Endothelial cell of umbilical vein (primary cell): ENCODE results near the gene TPM3. TPM values are rescaled to one million over a fixed set of nuclear protein-coding genes. Genes with fewer than 3 reads are reported as not detected.

Experiments used
- BruUV-seq: library from RNA; stranded (reverse); fragments of 400-500 nt; replicated peaks from 2 replicates; lab custom pipeline; 2021; lab: Mats Ljungman, UMichigan
- CTCF ChIA-PET: fragments of 300-600, 350-600 bp; sonication (Branson Sonifier 250); formaldehyde crosslinking; loops from one replicate; lab custom pipeline; 2021; ENCODE audit warnings: antibody characterized with exemption, inconsistent platforms; lab: Charles Lee
- POLR2A ChIA-PET: fragments of 300-600, 350-600 bp; sonication (Branson Sonifier 250); formaldehyde crosslinking; loops from one replicate; lab custom pipeline; 2021; ENCODE audit warnings: antibody characterized with exemption, inconsistent platforms; lab: Charles Lee
- DNase-seq: peaks from one replicate; pipeline ENCODE4 v3.0.0-alpha.2; 2011; ENCODE audit warnings: low read depth, low spot score
- FAIRE-seq: peaks from 2 replicates; lab custom pipeline; 2011; peaks lifted over from hg19 to GRCh38; lab: Jason Lieb, UNC
- H2AFZ ChIP-seq: 2 replicates; pipeline ENCODE4 v1.6.0; 2012; ENCODE audit warnings: low read depth, low read length, control low read depth, inconsistent platforms
- H3K27ac ChIP-seq: 2 replicates; pipeline ENCODE4 v1.5.1; 2011; ENCODE audit warnings: low read depth, mild to moderate bottlenecking, control low read depth, low read length, moderate library complexity; ENCODE audit not compliant: insufficient read depth
- H3K27me3 ChIP-seq, 2 experiments: 2 replicates each; pipeline versions ENCODE4 v1.6.0 to v1.6.1; 2011; ENCODE audit warnings: low read length in 2 of 2, mixed read lengths in 1 of 2; ENCODE audit not compliant: control insufficient read depth in 2 of 2, insufficient read depth in 2 of 2
- H3K36me3 ChIP-seq, 2 experiments: 2 replicates in 1 of 2; 3 replicates in 1 of 2; pipeline ENCODE4 v1.5.1; 2011; ENCODE audit warnings: low read length in 2 of 2, mild to moderate bottlenecking in 1 of 2, moderate library complexity in 1 of 2; ENCODE audit not compliant: control insufficient read depth in 2 of 2, insufficient read depth in 2 of 2; ENCODE audit errors: extremely low read depth in 1 of 2
- H3K4me1 ChIP-seq: 3 replicates; pipeline ENCODE4 v1.5.1; 2011; ENCODE audit warnings: mild to moderate bottlenecking, low read length; ENCODE audit not compliant: control insufficient read depth, insufficient read depth; ENCODE audit errors: extremely low read depth
- H3K4me2 ChIP-seq: 2 replicates; pipeline ENCODE4 v1.6.1; 2011; ENCODE audit warnings: low read length, control low read depth, mixed read lengths; ENCODE audit not compliant: insufficient read depth
- H3K4me3 ChIP-seq, 3 experiments: fragments of 200-600 bp in 1 of 3; sonication (generic), shearing (Covaris generic) in 1 of 3; replicated peaks in 1 of 3; 2 replicates each; pipeline ENCODE4 v1.5.1; 2011 to 2016; ENCODE audit warnings: control low read depth in 3 of 3, low read length in 3 of 3, mild to moderate bottlenecking in 2 of 3, inconsistent platforms in 1 of 3, low read depth in 1 of 3, moderate library complexity in 1 of 3; ENCODE audit not compliant: insufficient read depth in 1 of 3
- H3K79me2 ChIP-seq: 2 replicates; pipeline ENCODE4 v1.6.0; 2012; ENCODE audit warnings: low read length, inconsistent platforms; ENCODE audit not compliant: control insufficient read depth, insufficient read depth
- H3K9ac ChIP-seq: replicated peaks from 2 replicates; pipeline ENCODE3; 2011; ENCODE audit warnings: low read length, control low read depth; ENCODE audit not compliant: insufficient read depth; ENCODE audit errors: extremely low read depth
- H3K9me1 ChIP-seq: replicated peaks from 3 replicates; pipeline ENCODE4 v1.6.0; 2011; ENCODE audit warnings: mild to moderate bottlenecking, low read length; ENCODE audit not compliant: control insufficient read depth, insufficient read depth; ENCODE audit errors: extremely low read depth
- H3K9me3 ChIP-seq: replicated peaks from 2 replicates; pipeline ENCODE4 v1.5.1; 2012; ENCODE audit warnings: low read length, inconsistent platforms; ENCODE audit not compliant: control insufficient read depth, insufficient read depth
- H4K20me1 ChIP-seq: replicated peaks from 2 replicates; pipeline ENCODE3; 2011; ENCODE audit warnings: mild to moderate bottlenecking, low read length; ENCODE audit not compliant: control insufficient read depth, insufficient read depth; ENCODE audit errors: extremely low read depth
- EZH2 ChIP-seq: IDR thresholded peaks from 2 replicates; pipeline ENCODE4 v1.6.1; 2012; ENCODE audit warnings: borderline replicate concordance, low read depth, mild to moderate bottlenecking, moderate library complexity, low read length, inconsistent platforms; ENCODE audit not compliant: severe bottlenecking
- FOS ChIP-seq: IDR thresholded peaks from 2 replicates; pipeline ENCODE4 v1.6.1; 2011; ENCODE audit warnings: mild to moderate bottlenecking, low read length, moderate library complexity, borderline replicate concordance; ENCODE audit not compliant: insufficient read depth
- GATA2 ChIP-seq: IDR thresholded peaks from 2 replicates; pipeline ENCODE4 v1.7.0; 2011; ENCODE audit warnings: low read depth, mild to moderate bottlenecking, moderate library complexity, mixed read lengths, low read length; ENCODE audit not compliant: insufficient read length, insufficient read depth
- JUN ChIP-seq: IDR thresholded peaks from 2 replicates; pipeline ENCODE4 v1.6.1; 2011; ENCODE audit warnings: borderline replicate concordance, low read depth; ENCODE audit not compliant: insufficient read length, insufficient read depth
- MYC ChIP-seq: IDR thresholded peaks from one replicate; pipeline ENCODE4 v1.6.1; 2011; ENCODE audit warnings: mild to moderate bottlenecking, low read depth, low read length
- POLR2A ChIP-seq: IDR thresholded peaks from 2 replicates; pipeline ENCODE4 v1.6.1; 2012; ENCODE audit warnings: low read depth, mild to moderate bottlenecking, control low read depth, low read length
- POLR2AphosphoS5 ChIP-seq: IDR thresholded peaks from 2 replicates; pipeline ENCODE4 v1.6.1; 2012; ENCODE audit warnings: low read depth, mild to moderate bottlenecking, control low read depth, low read length, moderate library complexity; ENCODE audit not compliant: insufficient read depth
- dilution Hi-C: fragments of 300-500 bp; cut with MboI; formaldehyde crosslinking; loops from one replicate; pipeline ENCODE4 v1.15.0; 2019; ENCODE audit warnings: low sequenced_read_pairs; ENCODE audit not compliant: extremely low pct_ligation_motif_present
- intact Hi-C: fragments of 100-400 bp; cut with micrococcal nuclease; formaldehyde crosslinking; loops from one replicate; pipeline ENCODE4 v1.10.0; 2022
- polyA plus RNA-seq, 4 experiments: library from polyadenylated mRNA; depleted of rRNA in 3 of 4; stranded (reverse) in 3 of 4; unstranded in 1 of 4; fragments of >200 nt; gene quantifications; 2 replicates each; pipeline versions ENCODE4 v1.2.1 to v1.2.3, GENCODE V29; 2011 to 2012; ENCODE audit warnings: missing spikeins in 1 of 4
- total RNA-seq: library from RNA; stranded (reverse); gene quantifications from 2 replicates; pipeline ENCODE4 v1.2.3, GENCODE V29; 2021
- TF ChIP-seq, protein P1 (sequence below), 2 donors: IDR thresholded peaks; 1 replicate in 1 of 2; 2 replicates in 1 of 2; pipeline ENCODE4 v1.5.1; 2011; ENCODE audit warnings: low read length in 2 of 2, mild to moderate bottlenecking in 2 of 2, moderate library complexity in 2 of 2, control low read depth in 1 of 2, inconsistent platforms in 1 of 2, low read depth in 1 of 2; ENCODE audit not compliant: insufficient read depth in 1 of 2; ENCODE audit errors: extremely low read depth in 1 of 2
- TF ChIP-seq, protein P2 (sequence below): IDR thresholded peaks from 2 replicates; pipeline ENCODE4 v1.6.1; 2011; ENCODE audit not compliant: insufficient read depth, insufficient read length

TPM3 gene
- total and polyA plus RNA-seq, 2 donors (not counting 3 experiments of a cell fraction or from before 2014, with no cell fraction given), result 395 to 927 TPM

DNA sequence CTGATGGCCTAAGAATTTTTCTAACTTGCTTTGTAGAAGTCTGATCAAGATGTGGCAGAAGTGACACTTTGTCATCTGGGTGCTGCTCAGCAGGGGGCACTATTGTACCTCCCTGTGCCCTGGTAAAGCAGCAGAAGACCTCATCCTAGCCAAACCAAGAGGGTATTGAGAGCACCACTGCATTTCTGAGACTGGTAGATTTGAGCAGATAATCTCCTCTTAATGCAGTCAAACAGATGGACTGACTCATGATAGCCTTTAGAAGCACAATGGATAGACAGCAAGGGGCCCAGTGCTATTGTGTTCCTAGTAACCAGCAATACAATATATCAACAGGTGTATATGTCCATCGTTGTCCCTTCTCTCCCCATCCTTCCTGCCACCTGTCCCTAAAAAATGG is 5.7 kb downstream of the TPM3 start:
- Histone ChIP-seq H3K27me3 (peaks cover 0 to 3% of the 10 kb centered on the region in 2 experiments), H4K20me1 (no peaks in the 10 kb centered on the region), H2AFZ (no peak overlapping the region), H3K9me1 (no peaks in the 10 kb centered on the region), H3K9me3 (no peaks in the 10 kb centered on the region), H3K4me3 (no peak overlapping the region), H3K27ac (no peak overlapping the region), H3K9ac (no peak overlapping the region), H3K36me3 (no peaks in the 10 kb centered on the region), H3K4me1 (peaks cover 17% of the 10 kb centered on the region), H3K79me2 (peaks cover 18% of the 10 kb centered on the region), H3K4me2 (no peak overlapping the region)
- dilution Hi-C loops, result no loop called here
- ChIA-PET CTCF (interaction anchor here (0.8 to 1.4 kb wide), 3 partner anchors 13 to 148 kb away, joined by 3 to 12 read pairs (median 4); no protein-coding TSS in a partner anchor), POLR2A (no interaction called here)
- intact Hi-C loops, result loop anchor here (1.0 kb wide), 2 partner anchors 86 to 149 kb away; partner anchors contain the start of gene HAX1
- DNase-seq, result peak; percentile 85
- TF ChIP-seq GATA2 (peak; percentile 22), FOS (no peak), JUN (peak; percentile 51), EZH2 (no peak), POLR2AphosphoS5 (no peak), MYC (no peak), POLR2A (no peak)
- TF ChIP-seq, protein P1, sequence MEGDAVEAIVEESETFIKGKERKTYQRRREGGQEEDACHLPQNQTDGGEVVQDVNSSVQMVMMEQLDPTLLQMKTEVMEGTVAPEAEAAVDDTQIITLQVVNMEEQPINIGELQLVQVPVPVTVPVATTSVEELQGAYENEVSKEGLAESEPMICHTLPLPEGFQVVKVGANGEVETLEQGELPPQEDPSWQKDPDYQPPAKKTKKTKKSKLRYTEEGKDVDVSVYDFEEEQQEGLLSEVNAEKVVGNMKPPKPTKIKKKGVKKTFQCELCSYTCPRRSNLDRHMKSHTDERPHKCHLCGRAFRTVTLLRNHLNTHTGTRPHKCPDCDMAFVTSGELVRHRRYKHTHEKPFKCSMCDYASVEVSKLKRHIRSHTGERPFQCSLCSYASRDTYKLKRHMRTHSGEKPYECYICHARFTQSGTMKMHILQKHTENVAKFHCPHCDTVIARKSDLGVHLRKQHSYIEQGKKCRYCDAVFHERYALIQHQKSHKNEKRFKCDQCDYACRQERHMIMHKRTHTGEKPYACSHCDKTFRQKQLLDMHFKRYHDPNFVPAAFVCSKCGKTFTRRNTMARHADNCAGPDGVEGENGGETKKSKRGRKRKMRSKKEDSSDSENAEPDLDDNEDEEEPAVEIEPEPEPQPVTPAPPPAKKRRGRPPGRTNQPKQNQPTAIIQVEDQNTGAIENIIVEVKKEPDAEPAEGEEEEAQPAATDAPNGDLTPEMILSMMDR (IDR thresholded peaks at IDR 0.05; ENCODE audit: extremely low read depth in 1 of 2, insufficient read depth in 1 of 2, low read depth in 1 of 2, low read length in 2 of 2), result peak; percentile 66 to 77
- TF ChIP-seq, protein P2, sequence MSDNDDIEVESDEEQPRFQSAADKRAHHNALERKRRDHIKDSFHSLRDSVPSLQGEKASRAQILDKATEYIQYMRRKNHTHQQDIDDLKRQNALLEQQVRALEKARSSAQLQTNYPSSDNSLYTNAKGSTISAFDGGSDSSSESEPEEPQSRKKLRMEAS, result no peak
- no TSS peak for BruUV-seq
- FAIRE-seq, result peak; percentile 83
